ENCODE data around the gene MCTP2. TPM values are rescaled to one million over a fixed set of nuclear protein-coding genes. Genes with fewer than 3 reads are reported as not detected.

Gene MCTP2
- total and polyA plus RNA-seq, 9 of the 15 experiments (the other 6 are each of a cell fraction or from before 2014, with no cell fraction given): 0.07 TPM; not detected in 8

GRCh38 chr15:94296717-94297116 lies 65.4 kb downstream of the MCTP2 start:
- CTCF ChIA-PET (ENCODE audit: low intra/inter-chr PET ratio): no interaction called here
- Histone ChIP-seq H3K4me2 (ENCODE audit: insufficient read depth, low read length) (no peak overlapping the region), H3K4me3 (no peak overlapping the region), H3K4me1 (replicated peaks in 1 of 2; ENCODE audit: control insufficient read depth in 2 of 2, insufficient read depth in 2 of 2, low read length in 2 of 2) (no peaks in the 10 kb centered on the region), H4K20me1 (replicated peaks; ENCODE audit: control insufficient read depth, insufficient read depth, low read length) (no peaks in the 10 kb centered on the region), H3K27ac (ENCODE audit: extremely low read depth, low read depth, low read length) (no peak overlapping the region), H3K9ac (ENCODE audit: insufficient read depth in 1 of 2, low read depth in 2 of 2, low read length in 2 of 2) (no peak overlapping the region), H3K36me3 (ENCODE audit: control insufficient read depth, insufficient read depth, low read length) (no peaks in the 10 kb centered on the region), H3K9me1 (ENCODE audit: control insufficient read depth, insufficient read depth, low read length) (no peaks in the 10 kb centered on the region), H3K9me3 (replicated peaks; ENCODE audit: control insufficient read depth, insufficient read depth, low read depth, low read length) (no peaks in the 10 kb centered on the region), H2AFZ (ENCODE audit: low read depth, low read length) (no peak overlapping the region), H3K79me2 (ENCODE audit: control insufficient read depth, insufficient read depth, low read length) (no peaks in the 10 kb centered on the region), H3K27me3 (ENCODE audit: control insufficient read depth in 2 of 2, insufficient read depth in 2 of 2, low read length in 2 of 2) (no peaks in the 10 kb centered on the region)
- no TSS peak for BruUV-seq (replicated peaks)
- in situ Hi-C loops (cut with MboI) (no loop called here), intact Hi-C loops (cut with micrococcal nuclease) (no loop called here)
- TF ChIP-seq ZNF146 (CRISPR knock-in tag; IDR thresholded peaks at IDR 0.05; ENCODE audit: unreplicated experiment): no peak
- TF ChIP-seq ATF6 (CRISPR knock-in tag; IDR thresholded peaks at IDR 0.05): no peak
- no peak for TF ChIP-seq POLR2H (tag; IDR thresholded peaks at IDR 0.05; ENCODE audit: low read depth)
- no peak for TF ChIP-seq KDM5B (IDR thresholded peaks at IDR 0.05; ENCODE audit: insufficient replicate concordance, low read depth, low read length)
- no peak for TF ChIP-seq SRF (CRISPR knock-in tag; IDR thresholded peaks at IDR 0.05)
- no peak for TF ChIP-seq MTF1 (CRISPR knock-in tag; IDR thresholded peaks at IDR 0.05; ENCODE audit: borderline replicate concordance)
- FAIRE-seq: no peak
- POLR2A ChIA-PET: no interaction called here
- WGBS (ENCODE audit: insufficient coverage, low coverage, missing lambda C conversion rate): 0% methylated on average over 1 of the region's 1 CpG
- DNase-seq (ENCODE audit: extremely low read depth in 1 of 4, low spot score in 3 of 4): no peak
- no peak for ATAC-seq

All from K562 (cell line).